Stimulated activated CD8-positive, alpha-beta memory T cell treated with anti-CD3 and anti-CD28 coated beads, Interleukin-4, amount 100 ng/mL, for 4 hours (primary cell): ENCODE measurements around the gene TOR3A.

ENCODE experiments used
- DNase-seq, 2 donors: peaks; one replicate each; pipeline ENCODE4 v3.0.0-alpha.2; 2020; ENCODE audit warnings: low read depth in 2 of 2, low spot score in 1 of 2

Gene TOR3A

DNA sequence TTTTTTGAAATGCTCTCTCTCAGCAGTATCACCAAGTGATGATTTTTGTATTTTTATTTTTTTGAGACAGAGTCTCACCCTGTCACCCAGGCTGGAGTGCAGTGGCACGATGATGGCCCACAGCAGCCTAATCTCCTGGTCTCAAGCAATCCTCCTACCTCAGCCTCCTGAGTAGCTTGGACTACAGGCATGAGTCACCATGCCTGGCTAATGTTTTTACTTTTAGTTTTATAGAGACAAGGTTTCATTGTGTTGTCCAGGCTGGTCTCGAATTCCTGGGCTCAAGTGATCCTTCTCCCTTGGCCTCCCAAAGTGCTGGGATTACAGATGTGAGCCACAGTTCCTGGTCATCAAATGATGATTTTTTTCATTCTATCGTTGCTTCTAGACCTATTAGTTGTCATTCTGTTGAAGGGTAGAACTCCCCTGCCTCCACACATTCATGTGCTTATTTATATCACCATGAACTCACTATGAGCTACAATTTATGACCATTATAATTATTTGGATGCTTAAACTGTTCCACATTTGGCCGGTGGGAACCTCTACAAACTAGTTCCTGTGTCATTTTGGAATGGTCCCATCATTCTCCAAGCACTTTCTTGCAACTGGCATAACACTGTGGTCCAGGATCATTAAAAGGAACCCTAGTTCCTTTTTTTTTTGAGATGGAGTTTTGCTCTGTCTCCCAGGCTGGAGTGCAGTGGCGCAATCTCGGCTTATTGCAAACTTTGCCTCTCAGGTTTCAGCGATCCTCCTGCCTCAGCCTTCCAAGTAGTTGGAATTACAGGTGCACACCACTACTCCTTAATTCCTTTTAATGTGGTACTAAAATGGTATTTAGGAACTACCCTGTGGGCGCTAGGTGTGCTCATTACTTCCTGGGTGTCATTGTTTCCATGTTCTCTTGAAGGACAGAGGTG, 20.2 kb upstream of the TOR3A start:
- no peak for DNase-seq

- no peak for DNase-seq
Measured at GRCh38 chr1:179066471-179066870, 15.4 kb upstream of the TOR3A start.

DNA sequence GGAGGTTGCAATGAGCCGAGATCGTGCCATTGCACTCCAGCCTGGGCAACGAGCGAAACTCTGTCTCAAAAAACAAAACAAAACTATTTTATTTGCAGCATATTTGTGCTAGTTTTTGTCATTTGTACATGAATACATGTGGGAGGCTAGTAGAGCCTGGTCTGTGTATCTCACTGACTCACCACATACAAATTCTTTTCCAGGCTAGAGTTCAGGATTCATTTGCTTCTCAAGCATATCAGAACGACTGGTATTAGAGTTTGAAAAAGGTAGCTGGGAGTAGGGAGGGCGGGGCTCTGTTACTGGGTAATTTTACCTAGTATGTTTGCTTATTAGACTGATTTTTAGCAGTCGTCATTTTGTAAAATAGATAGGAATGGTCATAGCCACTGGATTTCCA, 4.5 kb upstream of the TOR3A start:
- no peak for DNase-seq

- no peak for DNase-seq
Measured at GRCh38 chr1:179079113-179079761, 2.6 kb upstream of the TOR3A start.

DNA sequence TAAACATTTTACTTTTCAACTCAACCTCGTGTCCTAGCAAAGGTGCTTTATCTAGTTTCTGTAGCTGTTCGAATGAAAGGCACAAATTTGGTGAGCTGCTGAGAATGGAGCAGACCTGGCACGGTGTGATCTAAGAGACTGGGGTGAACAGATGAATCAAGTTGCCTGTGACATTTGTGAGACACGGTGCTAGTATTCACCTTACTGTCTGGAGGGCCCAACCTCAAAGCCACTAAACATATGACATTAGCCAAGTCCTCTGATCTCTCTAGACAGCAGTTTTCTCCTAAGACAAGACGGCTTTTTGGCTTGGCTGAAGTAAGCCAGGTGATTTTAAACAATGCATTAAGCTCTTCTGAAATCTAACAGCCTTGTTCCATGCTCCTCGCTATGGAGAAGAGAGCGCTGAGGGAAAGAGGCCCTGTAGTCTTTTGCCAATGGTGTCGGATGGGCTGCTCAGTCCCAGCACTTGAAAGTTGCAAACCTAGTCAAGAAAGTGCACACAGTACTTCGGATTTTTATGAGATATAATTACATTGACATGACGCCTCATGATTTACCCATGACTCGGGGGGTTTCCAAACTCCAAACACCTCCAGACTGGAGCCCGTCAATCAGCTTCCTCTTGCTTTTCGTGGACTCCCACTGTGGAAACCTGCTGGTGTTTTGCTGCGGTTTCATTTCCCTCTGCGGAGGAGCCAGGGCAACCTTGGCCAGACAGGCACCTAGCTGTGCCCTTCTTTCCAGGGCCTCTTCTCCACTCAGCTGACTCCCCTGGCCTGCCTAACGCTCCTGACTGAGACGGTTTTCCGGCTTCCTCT, 794 bp upstream of the TOR3A start:
- DNase-seq: no peak

DNA sequence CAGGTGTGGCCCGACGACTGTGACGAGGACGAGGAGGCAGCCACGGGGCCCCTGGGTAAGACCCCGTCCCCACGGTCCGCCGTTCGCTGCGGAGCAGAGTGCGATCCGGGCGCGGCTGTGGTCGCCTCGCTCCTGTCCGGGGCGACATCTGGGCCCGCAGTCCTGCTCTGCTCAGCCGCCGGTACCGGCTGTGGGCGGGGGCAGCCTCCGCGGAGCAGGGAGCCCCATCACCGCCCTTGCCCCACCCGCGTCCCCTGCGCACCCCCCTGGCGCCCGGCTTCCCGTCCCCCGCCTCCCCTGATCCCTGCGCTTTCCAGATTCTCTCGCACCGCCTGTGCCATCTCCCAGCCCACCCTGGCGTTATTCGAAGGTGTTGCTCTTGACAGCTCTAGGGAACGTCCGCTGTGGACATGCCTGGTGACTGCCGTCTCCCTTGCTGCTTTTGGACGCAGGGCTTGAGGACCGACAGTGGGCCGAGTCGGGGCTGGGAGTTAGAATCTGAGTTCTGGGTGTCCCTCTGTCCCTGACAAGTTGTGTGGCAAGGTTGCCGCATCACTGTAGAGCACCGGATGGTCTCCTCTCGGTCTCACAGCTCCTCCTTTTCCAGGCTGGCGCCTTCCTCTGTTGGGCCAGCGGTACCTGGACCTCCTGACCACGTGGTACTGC, 596 bp downstream of the TOR3A start:
- no peak for DNase-seq

GRCh38 chr1:179082999-179083335, 1.1 kb downstream of the TOR3A start:
- no peak for DNase-seq

GRCh38 chr1:179083533-179083932, 1.7 kb downstream of the TOR3A start:
- no peak for DNase-seq

- DNase-seq: no peak
Measured at GRCh38 chr1:179087665-179088064, 5.8 kb downstream of the TOR3A start.

DNA sequence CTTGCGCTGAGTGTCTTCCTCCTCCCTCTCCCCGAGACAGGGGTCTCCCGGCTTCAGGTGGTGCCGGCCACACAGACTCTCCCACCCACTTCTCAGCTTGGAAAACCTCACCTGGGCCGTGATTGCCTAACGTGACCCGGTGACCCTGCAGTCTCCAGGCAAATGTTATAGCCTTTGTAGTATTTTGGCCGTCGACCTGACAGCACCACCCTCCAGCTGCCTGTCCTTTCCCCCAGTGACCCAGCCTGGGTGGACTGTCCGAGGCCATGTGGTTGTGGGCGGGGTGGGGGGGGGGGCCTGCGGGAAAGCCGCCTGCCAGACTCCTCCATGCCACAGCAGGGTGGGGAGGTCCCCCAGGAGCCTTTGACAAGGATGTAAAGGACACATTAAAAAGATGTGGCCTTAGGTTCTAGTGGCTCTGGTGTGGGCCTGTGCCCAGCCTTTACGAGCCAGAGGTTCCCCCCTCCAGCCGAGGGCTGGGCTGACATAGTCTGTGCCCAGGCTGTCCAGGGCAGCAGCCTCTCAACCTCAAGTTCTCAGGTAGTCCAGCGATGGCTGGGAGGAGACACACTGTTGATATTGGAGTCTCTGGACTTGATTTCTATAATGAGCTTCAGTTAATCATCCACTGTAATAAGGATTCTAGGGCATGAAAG, 8.1 kb downstream of the TOR3A start:
- DNase-seq: no peak

GRCh38 chr1:179090522-179090921, 8.7 kb downstream of the TOR3A start:
- DNase-seq: no peak

- no peak for DNase-seq
Measured at GRCh38 chr1:179090923-179091322, 9.1 kb downstream of the TOR3A start.

DNA sequence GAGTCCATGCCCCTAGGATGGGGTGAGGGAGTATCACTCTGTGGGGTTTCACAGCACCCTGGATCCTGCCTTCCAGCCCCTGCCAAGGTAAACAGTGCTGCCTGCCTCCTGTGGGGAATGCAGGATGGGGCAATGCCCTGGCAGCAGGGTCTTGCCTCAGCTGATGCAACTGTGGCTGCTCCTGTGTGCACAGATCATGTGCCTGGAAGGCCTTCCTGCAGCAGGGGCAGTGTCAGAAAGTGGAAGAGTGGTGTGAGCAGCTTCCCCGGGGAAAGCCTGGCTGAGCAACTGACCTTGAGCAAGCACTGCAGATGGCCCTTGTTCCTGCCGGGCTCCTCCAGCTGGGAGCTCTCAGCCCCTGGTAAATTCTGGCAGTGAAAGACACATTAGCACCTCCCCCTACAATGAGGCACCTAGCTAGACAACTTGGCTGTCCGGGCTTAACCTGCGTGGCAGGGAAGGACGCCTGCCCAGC, 9.9 kb downstream of the TOR3A start:
- DNase-seq: no peak

DNA sequence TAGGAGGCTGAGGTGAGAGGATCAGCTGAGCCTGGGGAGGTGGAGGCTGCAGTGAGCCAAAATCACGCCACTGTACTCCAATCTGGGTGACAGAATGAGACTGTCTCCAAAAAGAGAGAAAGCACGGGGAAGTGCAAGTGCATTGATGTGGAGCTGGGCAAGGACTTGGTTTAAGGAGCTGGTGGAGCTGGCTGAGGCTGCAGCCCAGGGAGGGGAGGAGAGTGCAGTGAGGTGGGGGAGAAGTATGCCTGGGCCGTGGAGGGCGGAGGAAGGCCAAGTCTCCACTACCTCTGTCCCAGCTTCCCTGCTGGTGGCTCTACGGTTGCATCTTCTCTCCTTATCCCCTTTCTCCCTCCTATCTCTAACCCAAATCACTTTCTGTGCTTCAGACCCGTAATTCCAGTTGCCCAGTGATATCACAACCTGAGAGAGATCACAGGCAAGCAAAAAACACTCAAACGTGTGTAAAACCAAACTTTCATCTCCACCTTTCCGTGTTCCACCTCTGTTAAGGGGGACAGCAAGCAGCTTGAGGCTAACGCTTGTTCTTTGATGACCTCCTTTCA, 11.1 kb downstream of the TOR3A start:
- no peak for DNase-seq

DNA sequence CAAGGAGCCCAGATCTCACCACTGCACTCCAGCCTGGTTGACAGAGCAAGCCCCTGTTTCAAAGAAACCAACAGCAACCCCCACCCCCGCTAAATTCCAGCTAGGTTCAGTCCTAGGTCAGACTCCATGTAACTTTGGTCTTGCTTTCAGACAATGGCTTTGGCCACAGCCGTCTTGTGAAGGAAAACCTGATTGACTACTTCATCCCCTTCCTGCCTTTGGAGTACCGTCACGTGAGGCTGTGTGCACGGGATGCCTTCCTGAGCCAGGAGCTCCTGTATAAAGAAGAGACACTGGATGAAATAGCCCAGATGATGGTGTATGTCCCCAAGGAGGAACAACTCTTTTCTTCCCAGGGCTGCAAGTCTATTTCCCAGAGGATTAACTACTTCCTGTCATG, 12.9 kb downstream of the TOR3A start:
- DNase-seq: no peak

DNA sequence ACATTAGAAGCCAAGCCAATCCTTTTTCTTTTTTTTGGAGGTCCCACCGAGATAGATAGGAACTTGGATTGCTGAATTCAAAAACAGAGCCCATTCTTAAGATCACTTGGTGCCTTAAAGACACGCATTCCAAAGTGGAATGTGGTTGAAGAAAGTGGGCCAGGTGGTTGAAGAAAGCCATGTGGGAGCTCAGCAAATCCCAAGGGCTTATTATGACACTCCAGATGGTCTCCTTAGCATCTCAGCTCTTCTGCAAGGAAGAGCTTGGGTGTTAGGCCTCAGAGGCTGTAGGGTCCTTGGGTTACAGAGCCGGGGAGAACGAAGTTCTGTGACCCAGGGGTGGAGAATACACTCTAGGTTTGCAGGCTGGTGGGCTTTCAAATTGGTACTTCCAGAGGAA, 13.5 kb downstream of the TOR3A start:
- DNase-seq: no peak

- DNase-seq: no peak
Measured at GRCh38 chr1:179095924-179096323, 14.1 kb downstream of the TOR3A start.

GRCh38 chr1:179099891-179100290, 18.0 kb downstream of the TOR3A start:
- DNase-seq: no peak

DNA sequence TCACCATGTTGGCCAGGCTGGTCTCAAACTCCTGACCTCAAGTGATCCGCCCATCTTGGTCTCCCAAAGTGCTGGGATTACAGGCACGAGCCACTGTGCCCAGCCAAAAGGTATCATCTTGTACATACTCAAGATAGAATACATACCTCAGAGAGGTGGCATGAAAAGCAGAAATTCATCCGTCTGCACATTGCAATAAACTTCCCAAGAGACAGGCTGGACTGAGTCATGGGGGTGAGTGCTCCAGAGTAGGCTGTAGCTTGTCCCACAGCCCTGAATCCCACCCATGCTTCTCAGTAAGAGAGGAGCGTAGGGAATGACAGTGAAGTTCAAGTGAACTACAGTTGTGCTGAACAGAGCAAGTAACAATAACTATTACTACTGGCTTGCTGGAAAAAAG, 19.7 kb downstream of the TOR3A start:
- DNase-seq: no peak

DNA sequence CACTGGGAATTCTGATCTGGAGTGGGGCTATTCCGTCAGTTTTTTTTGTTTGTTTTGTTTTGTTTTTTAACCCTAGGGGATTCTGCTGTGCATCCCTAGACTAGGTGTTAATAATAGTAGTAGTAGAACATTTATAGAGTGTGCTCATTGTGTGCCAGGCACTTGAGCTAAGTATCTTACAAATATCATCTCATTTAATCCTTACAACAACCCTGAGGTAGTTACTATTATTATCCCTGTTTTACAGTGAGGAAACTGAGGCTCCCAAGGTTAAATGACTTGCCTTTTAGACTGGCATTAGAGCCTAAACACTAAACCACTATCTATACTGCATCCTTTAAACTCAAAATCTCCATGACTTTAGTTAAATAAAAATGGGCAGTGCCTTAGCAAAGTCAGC, 22.1 kb downstream of the TOR3A start:
- no peak for DNase-seq
